8988T (cell line): ENCODE measurements around the gene SLC1A7.

Source experiments
- DNase-seq: peaks from one replicate; pipeline ENCODE4 v3.0.0; 2011

SLC1A7 gene

DNA sequence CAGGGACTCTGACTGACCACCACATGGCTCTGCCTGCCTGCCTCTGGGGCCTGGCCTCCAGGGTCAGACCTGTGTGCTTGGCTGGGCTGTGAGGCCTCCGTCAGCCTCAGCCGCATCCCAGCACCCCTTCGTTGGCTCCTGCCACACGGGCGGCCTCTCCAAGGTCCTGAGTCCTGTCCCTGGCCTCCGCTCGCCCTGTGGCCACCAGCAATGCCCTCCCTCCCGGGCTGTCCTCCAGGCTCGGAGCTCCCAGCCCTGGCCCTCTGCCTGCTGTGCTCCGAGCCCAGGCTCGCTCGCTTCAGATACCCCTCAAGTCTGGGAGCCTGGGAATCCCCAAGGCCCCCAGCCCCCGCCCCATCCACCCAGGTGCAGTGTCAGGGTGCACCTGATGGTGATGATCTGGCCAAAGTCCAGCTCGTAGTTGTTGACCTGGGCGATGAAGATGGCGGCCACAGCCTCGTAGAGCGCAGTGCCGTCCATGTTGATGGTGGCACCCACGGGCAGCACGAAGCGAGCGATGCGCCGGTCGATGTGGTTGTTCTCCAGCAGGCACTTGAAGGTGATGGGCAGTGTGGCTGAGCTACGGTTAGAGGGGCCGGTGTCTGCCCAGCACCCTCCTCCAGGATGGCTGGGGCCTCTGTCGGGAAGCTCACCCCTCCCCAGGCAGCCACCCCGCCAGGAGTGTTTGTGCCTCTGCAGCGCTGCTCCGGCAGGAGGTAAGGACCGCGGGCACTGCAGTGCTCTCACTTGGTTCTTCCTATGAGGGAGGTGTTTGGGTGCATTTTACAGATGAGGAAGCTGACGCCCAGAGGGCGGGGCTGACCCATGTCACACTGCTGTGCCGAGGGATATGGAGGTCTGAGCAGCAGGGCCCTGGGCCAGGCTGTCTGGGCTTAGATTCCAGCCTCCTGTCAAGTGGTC lies 52.0 kb downstream of the SLC1A7 start:
- no peak for DNase-seq

DNA sequence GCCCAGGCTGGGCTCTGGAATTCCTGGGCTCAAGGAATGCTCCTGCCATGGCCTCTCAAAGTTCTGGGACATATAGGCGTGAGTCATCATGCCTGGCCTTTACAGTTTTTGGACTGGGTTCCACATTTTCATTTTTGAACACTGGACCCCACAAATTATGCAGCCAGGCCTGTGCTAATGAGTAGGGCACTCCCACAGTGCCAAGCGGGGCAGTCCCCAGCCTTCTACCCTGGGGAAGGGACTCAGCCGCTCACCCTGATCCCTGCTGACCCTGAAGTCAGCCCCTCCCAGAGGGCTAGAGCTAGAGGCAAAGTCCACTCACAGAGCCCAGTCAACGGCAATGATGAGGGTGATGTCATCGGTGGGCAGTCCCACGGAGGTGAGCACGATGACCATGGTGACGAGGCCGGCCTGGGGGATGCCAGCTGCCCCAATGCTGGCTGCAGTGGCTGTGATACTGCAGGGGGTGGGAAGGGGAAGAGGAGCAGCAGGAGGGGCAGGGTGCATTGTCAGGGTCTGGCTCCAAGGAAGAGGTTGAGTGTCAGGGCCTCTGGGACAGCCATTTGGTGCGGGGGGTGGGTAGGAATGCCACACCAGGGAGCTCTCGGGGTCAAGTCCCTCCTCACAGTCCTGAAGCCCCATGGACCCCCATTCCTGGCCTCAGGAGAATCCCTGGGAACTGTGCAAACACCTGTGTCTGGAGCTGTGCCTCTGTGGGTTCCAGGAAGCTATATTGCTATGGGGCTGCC lies 52.8 kb downstream of the SLC1A7 start:
- no peak for DNase-seq

DNA sequence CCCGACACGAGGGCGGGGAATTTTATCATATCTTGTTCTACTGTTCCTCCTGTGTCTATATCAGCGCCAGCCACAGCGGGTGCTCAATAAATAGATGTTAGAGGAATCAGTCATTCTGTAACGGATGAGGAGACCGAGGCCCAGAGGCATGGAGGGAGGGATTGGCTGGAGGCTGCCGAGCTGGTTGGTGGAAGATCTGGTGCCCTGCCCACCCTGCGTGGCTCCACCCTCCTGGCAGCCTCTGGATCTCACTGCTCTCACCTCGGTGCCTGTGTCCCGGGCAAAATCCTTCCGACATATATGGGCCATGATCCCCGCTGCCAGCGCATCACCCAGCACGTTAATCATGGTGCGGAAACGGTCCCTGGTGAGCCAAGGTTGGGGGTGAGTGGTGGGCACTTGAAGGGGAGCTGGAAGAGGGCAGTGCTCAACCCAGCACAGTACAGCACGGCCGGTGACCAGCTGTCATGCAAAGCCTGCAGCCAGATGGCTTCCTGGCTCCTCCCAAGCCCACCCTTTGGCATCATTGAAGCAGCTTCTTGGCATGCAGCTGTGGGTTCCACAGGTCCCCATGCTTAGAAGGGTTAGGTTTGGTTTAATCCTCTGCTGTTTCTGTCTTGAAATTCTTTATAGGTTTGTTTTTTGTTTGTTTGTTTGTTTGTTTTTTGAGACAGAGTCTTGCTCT lies 53.7 kb downstream of the SLC1A7 start:
- DNase-seq: no peak

DNA sequence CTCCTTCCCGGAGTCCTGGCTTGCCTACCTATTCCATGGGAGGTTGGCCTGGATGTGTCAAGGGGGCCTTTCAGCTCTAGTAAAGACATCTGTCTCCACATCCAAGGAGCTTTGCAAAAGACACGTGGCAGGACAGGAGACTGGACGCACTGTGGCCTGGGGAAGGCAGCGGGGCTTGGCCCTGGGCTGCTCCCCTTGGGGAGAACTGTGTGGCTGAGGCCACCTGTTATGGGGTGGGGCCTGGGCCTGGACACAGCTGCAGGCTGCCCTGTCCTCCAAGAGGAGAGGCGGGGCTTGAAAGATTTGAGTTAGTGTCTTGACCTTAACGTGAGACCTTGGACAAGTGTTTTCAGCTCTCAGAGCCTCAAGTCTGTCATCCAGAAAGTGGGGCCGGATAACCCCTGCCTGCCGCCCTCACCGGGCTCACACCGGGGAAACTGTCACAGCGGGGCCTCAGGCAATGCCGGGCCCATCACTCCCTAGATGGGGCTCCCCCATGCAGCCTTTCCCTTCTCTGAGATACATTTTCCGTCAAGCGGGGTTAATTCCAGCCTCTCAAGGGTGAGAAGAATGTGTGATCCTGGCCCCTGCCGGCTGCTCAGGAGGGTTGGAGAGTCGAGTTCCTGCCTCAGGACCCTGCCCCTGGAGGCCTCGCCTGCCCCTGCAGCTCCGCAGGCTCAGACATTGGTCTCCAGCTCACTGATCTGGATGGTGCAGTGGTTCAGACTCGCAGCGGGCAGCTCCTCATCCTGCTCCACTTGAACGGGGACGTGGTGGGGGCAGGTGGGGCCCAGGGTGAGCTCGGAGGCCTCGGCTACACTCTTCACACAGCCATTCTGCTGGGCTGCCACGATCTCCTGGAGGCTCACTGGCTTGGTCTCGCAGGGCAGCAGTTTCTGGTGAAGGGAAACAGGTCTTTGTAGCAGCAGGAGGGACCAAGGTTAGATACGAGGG lies 54.8 kb downstream of the SLC1A7 start:
- no peak for DNase-seq

DNA sequence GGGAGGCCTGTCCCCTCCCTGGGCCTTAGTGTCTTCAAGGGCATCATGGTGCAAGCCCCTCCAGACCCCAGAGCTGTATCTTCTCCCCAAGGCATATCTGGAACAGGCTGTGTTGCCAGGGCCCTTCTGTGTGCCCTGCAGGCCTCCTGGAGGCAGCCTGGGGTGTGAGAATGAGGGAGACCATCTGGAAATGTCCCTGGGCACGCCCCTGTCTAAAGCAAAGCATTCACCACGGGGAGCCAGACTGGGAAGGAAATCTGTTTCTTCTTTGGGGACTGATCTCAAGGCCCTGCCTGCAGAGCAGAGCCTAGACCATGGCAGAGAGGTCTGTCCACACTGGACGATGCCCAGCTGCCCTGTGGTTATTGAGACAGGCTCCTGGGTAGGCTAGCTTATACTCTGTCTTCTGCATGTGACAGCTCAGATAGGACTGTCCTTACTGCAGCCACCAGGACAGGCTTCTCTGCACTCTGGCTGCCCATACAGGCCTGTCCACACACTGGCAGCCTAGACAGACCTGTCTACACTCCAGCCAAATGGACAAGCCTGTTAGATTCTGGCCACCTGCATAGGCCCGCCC lies 55.9 kb downstream of the SLC1A7 start:
- no peak for DNase-seq

DNA sequence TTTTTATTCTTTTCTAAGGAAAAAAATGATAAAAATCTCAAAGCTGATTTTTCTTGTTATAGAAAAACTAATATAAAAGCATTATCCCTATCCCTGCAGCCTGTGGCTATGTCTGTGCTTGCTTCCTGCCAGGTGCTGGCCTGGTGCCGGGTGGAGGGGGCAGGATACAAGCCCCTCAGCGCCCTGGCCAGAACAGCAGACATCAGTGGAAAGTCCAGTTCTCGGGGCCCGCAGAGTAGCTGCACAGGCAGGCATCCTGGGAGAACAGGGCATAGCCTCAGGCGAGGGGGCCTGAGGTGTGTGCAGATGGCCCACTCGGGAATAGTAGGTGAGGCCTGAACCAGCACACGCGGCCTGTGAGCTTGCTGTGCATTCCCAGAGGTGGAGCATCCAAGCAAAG lies 57.0 kb downstream of the SLC1A7 start:
- DNase-seq: no peak

DNA sequence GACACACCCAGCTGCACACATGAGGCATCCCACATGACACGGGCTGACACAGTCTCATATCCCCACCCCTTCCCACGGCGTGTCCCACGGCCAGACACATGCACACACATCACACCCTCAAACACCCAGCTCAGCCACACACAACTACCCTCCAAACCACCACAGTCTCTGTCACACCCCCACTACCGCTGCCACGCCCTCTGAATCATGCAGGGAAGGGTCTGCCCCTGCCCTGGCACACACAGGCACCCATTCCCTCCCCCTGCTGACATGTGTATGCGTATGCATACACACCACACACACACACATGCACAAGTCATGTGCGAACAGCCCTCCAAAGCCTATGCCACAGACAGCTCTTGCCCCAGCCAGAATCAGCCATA lies 57.9 kb downstream of the SLC1A7 start:
- no peak for DNase-seq

DNA sequence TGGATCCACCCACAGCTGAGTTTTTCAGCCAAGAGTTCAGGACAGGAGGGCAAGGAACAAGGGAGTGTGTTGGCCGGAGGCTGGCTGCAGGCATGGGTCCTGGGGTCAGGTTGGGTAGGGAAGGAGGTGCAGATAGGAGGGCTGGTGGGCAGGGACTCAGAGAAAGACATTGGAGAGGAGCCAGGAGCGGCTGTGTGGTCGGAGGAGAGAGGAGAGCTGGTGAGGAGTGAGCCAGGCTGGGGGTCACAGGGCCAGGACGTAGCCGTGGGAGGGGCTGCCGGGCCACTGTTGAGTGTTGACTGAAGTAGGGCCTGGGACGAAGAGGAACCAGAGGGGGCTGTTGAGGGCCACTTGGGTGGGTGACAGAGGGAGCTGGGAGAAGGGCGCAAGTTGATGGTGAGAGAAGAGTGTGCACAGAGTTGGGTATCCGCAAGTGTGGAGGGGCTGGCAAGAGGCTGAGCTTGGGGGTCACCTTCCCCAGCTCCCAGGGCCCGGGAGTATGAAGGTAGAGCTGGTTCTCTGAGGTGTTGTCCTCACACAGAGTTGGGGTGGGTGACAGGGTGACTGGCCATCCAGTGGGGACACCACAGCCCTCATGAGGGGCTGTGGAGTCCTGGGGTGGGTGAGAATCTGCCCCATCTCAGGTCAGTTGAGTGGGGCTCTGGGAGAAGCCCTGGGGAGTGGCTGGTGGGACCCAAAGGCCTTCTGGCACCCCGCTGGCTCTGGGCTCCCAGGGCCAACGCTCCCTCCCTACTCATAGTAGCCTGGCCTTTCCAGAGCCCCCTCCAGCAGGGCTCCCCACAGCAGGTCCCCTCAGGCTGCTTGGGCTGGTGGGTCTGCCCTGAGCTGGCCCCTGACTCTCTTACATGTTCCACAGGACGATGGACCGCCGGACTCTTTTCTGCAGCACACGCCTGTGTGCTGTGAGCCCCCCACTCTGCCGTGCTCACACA lies 58.5 kb downstream of the SLC1A7 start:
- no peak for DNase-seq

DNA sequence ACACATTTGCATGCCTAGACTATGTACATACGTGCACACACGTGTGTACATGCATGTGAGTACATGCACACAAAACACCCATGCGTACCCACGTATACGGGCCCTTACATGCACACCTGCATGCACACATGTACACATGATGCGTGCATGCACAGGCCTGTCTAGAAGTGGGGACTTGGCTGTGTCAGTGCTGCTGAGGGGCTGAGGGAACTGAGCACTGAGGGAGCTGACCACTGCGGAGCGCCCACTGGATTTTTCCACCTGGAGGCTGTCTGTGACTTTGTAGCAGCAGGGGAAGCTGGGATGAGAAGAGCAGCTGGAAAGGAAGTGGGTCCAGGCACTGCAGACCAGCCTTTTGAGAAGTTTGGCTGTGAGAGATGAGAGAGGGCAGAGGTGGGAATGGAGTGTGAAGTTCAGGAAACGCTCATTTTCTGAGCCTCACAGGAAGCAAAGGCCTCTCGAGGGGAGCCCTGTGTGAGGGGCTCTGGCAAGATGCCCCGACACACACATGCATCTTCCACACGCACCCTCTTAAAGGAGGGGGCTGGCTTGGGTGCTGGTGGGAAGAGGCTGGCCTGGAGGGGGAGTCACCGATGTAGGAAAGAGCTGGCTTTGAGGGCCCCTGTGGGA lies 59.5 kb downstream of the SLC1A7 start:
- DNase-seq: no peak

DNA sequence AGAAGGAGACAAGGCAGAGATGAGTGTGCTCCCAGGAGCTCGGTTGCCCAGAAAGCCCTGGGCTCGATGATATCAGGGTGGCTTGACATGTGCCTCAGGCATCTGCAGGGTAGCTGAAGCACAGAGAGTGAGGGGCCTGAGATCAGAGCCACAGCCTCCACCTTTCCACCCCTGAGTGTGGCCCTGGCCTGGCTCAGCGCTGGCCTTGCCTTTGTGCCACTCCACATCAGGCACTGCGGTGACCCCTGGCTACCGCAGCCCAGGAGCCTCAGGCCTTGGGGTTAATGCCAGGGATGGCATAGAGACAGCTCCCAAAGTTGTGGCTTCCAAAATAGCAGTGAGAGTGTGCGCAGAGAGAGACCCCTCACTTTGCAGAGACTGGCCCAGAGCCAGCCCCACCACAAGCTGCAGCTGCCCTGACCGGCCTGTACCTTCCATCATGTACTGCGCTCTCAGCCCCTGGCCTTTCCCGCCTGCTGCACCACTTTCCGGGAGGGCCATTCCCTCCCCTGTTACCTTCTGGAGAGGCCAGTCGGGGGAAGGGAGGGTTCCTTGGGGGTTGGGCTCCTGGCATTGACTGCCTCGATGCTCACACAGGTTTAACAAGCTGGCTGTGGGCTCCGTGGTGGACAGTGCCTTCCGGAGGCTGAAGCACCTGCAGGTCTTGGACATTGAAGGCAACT lies 60.9 kb downstream of the SLC1A7 start:
- DNase-seq: no peak

DNA sequence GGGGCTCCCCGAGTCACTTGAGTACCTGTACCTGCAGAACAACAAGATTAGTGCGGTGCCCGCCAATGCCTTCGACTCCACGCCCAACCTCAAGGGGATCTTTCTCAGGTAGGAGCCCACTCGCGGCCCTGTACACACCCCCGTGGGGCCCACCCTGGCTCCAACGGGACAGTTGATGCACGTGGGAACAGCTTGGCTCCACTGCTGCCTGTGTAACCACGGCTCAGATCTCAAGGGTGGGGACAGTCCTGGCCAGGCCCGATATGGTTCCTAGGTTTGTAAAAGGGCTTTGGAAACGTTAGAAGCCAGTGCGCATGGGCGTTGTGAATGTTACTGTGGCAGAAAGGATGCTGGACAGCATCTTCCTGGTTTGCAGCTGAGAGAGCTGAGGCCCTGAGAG lies 61.7 kb downstream of the SLC1A7 start:
- no peak for DNase-seq

DNA sequence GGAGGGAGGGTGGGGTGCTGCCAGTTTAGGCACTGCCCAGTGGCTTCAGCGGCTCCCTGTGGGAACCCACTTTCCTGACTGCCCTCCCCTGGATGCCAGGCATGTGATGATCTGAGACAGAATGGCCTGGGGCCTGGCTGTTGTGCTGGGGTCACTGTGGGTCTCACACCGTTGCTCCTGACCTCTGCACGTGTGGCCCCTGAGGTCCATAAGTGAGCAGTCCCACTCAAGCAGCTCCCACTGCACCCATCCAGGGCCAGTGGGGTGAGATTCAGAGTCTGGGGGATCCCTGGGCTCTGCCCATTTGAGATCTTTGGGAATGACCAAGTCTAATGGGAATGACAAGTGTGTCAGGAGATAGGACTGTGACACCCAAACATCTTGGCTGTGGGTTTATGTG lies 62.4 kb downstream of the SLC1A7 start:
- no peak for DNase-seq

DNA sequence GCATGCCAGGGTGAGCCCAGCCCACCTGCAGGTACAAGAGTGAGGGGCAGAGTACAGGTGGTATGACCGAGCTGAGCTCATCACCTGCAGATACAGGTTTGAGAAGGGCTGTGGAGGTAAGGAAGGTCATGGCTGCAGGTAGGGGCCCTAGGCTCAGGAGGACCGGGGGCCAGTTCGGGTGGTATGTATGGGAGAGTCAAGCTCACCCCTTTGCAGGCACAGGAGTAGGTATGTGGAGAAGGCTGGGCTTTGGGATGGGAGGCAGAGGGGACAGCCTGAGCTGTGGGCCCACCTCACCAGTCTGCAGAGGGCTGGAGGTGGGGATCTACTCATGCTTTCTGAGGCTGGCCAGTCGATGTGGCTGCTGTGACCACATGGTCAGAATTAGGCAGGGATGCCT lies 63.2 kb downstream of the SLC1A7 start:
- no peak for DNase-seq

DNA sequence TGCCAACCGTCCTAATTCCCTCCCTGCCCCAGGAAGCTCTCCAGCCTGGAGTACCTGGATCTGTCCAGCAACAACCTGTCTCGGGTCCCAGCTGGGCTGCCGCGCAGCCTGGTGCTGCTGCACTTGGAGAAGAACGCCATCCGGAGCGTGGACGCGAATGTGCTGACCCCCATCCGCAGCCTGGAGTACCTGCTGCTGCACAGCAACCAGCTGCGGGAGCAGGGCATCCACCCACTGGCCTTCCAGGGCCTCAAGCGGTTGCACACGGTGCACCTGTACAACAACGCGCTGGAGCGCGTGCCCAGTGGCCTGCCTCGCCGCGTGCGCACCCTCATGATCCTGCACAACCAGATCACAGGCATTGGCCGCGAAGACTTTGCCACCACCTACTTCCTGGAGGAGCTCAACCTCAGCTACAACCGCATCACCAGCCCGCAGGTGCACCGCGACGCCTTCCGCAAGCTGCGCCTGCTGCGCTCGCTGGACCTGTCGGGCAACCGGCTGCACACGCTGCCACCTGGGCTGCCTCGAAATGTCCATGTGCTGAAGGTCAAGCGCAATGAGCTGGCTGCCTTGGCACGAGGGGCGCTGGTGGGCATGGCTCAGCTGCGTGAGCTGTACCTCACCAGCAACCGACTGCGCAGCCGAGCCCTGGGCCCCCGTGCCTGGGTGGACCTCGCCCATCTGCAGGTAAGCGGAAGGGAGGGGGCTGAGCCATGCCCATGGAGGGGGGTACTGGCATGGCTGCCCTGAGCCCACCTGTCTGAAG lies 63.9 kb downstream of the SLC1A7 start:
- DNase-seq: no peak

DNA sequence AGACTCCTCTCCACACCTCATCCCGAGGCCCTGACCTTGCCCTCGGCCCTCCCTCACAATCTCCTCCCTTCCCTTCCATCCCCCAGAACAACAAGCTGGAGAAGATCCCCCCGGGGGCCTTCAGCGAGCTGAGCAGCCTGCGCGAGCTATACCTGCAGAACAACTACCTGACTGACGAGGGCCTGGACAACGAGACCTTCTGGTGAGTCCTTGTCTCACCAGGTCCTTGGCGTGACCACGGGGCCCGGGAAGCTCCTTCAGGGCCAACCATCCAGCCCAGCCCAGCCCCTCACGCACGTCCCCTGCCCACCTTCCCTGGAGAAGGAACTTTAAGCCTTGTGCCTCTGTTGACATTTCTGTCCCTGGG lies 64.9 kb downstream of the SLC1A7 start:
- no peak for DNase-seq

DNA sequence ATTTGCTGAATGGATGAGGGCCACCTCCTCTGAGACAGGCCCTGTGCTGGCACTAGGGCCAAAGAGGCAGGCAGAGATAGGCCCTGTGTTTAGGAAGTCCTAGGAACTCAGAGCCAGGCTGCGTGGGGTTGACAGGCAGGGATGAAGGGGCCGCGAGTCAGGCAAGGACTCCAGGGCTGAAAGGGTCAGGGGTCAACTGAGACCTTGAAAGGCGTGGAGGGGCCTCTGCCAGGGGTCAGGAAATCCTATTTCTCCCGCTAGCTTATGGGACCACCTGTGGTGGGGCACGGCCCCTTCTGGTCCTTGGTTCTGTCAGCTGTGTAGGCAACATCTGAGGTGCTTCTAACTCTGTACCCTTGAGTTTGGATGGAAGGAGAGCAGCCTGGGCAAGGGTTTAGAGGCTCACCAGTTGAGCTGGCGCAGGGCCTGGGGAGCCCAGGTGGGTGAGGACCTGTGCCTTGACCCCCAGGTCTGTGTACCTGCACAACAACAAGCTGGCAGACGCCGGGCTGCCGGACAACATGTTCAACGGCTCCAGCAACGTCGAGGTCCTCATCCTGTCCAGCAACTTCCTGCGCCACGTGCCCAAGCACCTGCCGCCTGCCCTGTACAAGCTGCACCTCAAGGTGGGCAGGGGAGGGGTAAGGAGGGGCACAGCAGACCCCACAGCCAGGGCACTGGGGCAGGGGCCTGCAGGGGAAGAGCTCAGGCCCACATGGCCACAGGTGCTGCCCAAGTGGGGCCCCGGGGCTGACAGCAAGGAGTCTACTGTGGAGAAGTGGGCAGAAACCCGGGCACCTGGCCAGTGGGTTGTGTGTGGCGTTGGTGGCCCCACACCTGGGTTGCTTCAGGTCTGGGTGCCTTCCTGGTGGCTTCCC lies 65.5 kb downstream of the SLC1A7 start:
- DNase-seq: no peak

DNA sequence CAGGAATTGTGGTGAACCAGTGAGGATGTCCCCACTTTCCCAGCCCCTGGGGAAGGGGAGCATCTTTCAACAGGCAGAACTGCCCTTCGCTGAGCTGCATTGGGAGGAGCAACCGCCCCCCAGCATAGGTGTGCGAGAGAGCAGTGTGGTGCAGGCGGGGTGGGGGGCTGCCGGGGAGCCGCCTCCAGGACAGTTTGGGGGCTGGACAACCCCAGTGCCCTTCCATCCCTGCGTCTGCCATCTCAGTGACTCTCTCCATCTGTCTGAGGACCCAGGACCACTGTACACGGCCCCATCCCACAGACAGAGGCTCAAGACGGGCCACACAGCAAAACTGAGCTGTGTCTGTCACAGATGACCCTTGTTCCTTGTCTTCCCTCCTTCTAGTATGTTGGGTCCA lies 66.3 kb downstream of the SLC1A7 start:
- DNase-seq: no peak

DNA sequence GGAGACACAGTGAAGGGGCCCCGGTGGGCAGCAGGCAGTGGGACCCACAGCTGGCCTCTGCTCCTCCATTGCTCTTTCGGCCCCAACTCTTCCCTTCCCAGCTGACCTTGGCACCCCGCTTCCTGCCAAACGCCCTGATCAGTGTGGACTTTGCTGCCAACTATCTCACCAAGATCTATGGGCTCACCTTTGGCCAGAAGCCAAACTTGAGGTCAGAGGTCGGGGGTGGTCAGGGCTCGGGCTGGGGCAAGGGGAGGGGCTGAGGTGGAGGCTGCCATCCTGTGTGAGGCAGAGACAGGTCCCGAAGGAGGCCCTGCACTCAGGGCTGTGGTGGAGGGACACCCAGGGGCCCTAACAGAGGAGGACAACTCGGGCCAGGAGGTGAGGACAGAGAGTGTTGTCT lies 66.7 kb downstream of the SLC1A7 start:
- DNase-seq: no peak
